ENCODE measurements around the gene VPS33A. TPM values are rescaled to one million over a fixed set of nuclear protein-coding genes. Genes with fewer than 3 reads are reported as not detected.
A peak's percentile ranks its signal among the peaks of the same experiment; 100 is the strongest.

VPS33A gene
- polyA plus RNA-seq, 2 of the 4 experiments (the other 2 are of a cell fraction), result 19.9 to 32.4 TPM

DNA sequence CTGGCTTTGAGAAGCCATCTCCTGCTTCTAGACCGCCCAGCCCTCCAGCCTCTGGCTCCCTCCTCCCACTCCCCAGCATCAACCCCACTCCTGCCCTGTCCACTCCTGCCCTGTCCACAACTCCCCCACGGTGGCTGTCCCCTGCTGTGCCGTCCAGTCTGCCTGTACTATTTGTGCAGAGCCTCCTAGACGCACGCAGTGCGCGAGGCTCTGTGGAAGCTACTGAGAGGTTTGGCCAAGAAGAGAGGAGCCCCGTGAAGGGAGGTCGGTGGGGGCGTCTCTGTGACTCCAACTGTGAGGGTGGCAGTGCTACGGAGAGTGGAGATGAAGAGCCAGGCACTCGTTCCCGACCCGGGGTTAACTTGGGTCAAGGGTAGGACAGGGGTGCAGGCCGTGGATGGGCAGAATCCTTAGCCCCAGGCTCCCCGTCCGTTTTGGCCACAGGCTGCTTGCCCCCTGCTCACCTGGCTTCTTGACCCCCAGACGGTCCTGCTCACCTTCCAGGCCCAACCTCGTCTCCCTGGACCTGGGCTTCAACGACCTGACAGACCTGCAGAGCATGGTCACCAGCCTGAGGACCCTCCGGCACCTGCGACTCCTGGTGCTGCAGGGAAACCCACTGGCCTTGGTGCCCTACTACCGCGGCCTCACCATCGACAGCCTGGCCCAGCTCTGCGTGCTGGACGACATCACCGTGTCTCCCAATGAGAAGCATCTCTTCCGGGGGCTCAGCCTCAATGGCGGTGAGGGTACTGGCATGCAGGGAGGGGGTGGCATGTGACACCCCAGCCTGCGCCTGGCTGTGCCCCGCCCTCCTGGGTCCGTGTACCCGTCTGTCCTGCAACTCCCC lies 76.4 kb downstream of the VPS33A start:
- 72% methylated on average over 34 of the region's 34 CpGs for WGBS (ENCODE audit: missing lambda C conversion rate)
- POLR2A ChIA-PET, result no interaction called here
- TF ChIP-seq ZSCAN20 (CRISPR knock-in tag; IDR thresholded peaks at IDR 0.05), result no peak
- no peak for TF ChIP-seq HES2 (IDR thresholded peaks at IDR 0.05)
- no peak for TF ChIP-seq ZNF302 (CRISPR knock-in tag; IDR thresholded peaks at IDR 0.05)
- TF ChIP-seq ZFP36 (IDR thresholded peaks at IDR 0.05; ENCODE audit: borderline replicate concordance, partially characterized antibody), result no peak
- TF ChIP-seq CHD4 (IDR thresholded peaks at IDR 0.05; ENCODE audit: borderline replicate concordance), result no peak
- TF ChIP-seq ELK1 (IDR thresholded peaks at IDR 0.05; ENCODE audit: low read depth, low read length), result no peak
- no peak for TF ChIP-seq NPAS2 (CRISPR knock-in tag; IDR thresholded peaks at IDR 0.05; ENCODE audit: borderline replicate concordance)
- DNase-seq (ENCODE audit: low read depth in 1 of 2, low spot score in 1 of 2) (no peak), ATAC-seq (0 out of 6 replicates have a peak, but pooled peaks of 1 of the 2 experiments have one; percentile 3), FAIRE-seq (no peak)
- no peak overlapping the region for H3K27ac ChIP-seq
- CTCF ChIA-PET, result interaction anchor here (0.6 to 10.5 kb wide), 31 partner anchors 9 to 273 kb away, joined by 3 to 117 read pairs (median 6); partner anchors contain the start of gene IL31
- no peak overlapping the region for H3K4me3 ChIP-seq
- H3K9me3 ChIP-seq, result 0 out of 3 replicates have a peak, but pooled peaks cover 4% of the 10 kb centered on the region
- H3K4me2 ChIP-seq, result no peak overlapping the region
- H3K4me1 ChIP-seq, result no peaks in the 10 kb centered on the region

GRCh38 chr12:122187466-122187865 lies 78.8 kb downstream of the VPS33A start:
- no peak for FAIRE-seq
- no peak overlapping the region for H3K4me3 ChIP-seq
- DNase-seq (ENCODE audit: low read depth in 1 of 2, low spot score in 1 of 2), result no peak
- TF ChIP-seq, protein P1, sequence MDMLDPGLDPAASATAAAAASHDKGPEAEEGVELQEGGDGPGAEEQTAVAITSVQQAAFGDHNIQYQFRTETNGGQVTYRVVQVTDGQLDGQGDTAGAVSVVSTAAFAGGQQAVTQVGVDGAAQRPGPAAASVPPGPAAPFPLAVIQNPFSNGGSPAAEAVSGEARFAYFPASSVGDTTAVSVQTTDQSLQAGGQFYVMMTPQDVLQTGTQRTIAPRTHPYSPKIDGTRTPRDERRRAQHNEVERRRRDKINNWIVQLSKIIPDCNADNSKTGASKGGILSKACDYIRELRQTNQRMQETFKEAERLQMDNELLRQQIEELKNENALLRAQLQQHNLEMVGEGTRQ (IDR thresholded peaks at IDR 0.05), result no peak
- TF ChIP-seq CHD4 (IDR thresholded peaks at IDR 0.05; ENCODE audit: borderline replicate concordance) (no peak), CHD2 (IDR thresholded peaks at IDR 0.05; ENCODE audit: low read length, partially characterized antibody) (no peak), MYC (IDR thresholded peaks at IDR 0.05; ENCODE audit: borderline replicate concordance, low read length) (no peak), RAD21 (conservative IDR thresholded peaks at IDR 0.05 in 1 of 2, IDR thresholded peaks at IDR 0.05 in 1 of 2) (no peak), POLR2AphosphoS2 (conservative IDR thresholded peaks at IDR 0.05; ENCODE audit: low read length) (no peak), ZNF302 (CRISPR knock-in tag; IDR thresholded peaks at IDR 0.05) (no peak), RNF2 (IDR thresholded peaks at IDR 0.05; ENCODE audit: borderline replicate concordance, low read depth) (no peak), RCOR1 (IDR thresholded peaks at IDR 0.05; ENCODE audit: low read depth, low read length) (no peak), EP300 (IDR thresholded peaks at IDR 0.05) (no peak), FOSB (CRISPR knock-in tag; IDR thresholded peaks at IDR 0.05) (no peak), MAFK (IDR thresholded peaks at IDR 0.05; ENCODE audit: partially characterized antibody) (no peak)
- no peaks in the 10 kb centered on the region for H3K9me3 ChIP-seq
- no peaks in the 10 kb centered on the region for H3K4me1 ChIP-seq
- H3K27ac ChIP-seq, result no peak overlapping the region
- ATAC-seq, result no peak
- no peak overlapping the region for H3K4me2 ChIP-seq
- ChIA-PET POLR2A (no interaction called here), CTCF (interaction anchor here (1.7 to 10.5 kb wide), 3 partner anchors 59 to 133 kb away, joined by 3 to 117 read pairs (median 7); no protein-coding TSS in a partner anchor)
- 90% methylated on average over 9 of the region's 12 CpGs for WGBS (ENCODE audit: missing lambda C conversion rate)

GRCh38 chr12:122185494-122186082 lies 80.7 kb downstream of the VPS33A start:
- no peak overlapping the region for H3K4me2 ChIP-seq
- 0 out of 6 replicates have a peak, but pooled peaks of 1 of the 2 experiments have one; percentile 9 for ATAC-seq
- no peak for DNase-seq (ENCODE audit: low read depth in 1 of 2, low spot score in 1 of 2)
- H3K4me3 ChIP-seq, result no peak overlapping the region
- no peaks in the 10 kb centered on the region for H3K9me3 ChIP-seq
- ChIA-PET CTCF (interaction anchor here (1.9 to 10.5 kb wide), 2 partner anchors 57 to 62 kb away, joined by 3 to 117 read pairs; no protein-coding TSS in a partner anchor), POLR2A (no interaction called here)
- TF ChIP-seq CHD4 (IDR thresholded peaks at IDR 0.05; ENCODE audit: borderline replicate concordance) (no peak), CBX2 (IDR thresholded peaks at IDR 0.05; ENCODE audit: borderline replicate concordance, low read depth) (no peak), FOXS1 (CRISPR knock-in tag; IDR thresholded peaks at IDR 0.05) (no peak), TP53 (CRISPR knock-in tag; IDR thresholded peaks at IDR 0.05) (no peak), FOSL2 (IDR thresholded peaks at IDR 0.05) (no peak), FOSL2 (CRISPR knock-in tag; IDR thresholded peaks at IDR 0.05) (no peak), PHF8 (IDR thresholded peaks at IDR 0.05; ENCODE audit: borderline replicate concordance, low read depth) (no peak), CEBPB (IDR thresholded peaks at IDR 0.05) (no peak), BHLHE40 (IDR thresholded peaks at IDR 0.05; ENCODE audit: low read depth, low read length) (no peak)
- TF ChIP-seq, protein P1 (IDR thresholded peaks at IDR 0.05), result no peak
- no peak overlapping the region for H3K27ac ChIP-seq
- no peak for FAIRE-seq
- 72% methylated on average over 10 of the region's 10 CpGs for WGBS (ENCODE audit: missing lambda C conversion rate)
- no peaks in the 10 kb centered on the region for H3K4me1 ChIP-seq

Data from A549 (cell line).